AG09319 (cell line): ENCODE data around the gene FBN1.

ENCODE experiments used
- DNase-seq: peaks from one replicate; pipeline ENCODE4 v3.0.0-alpha.2; 2010; ENCODE audit warnings: low read depth; ENCODE audit errors: extremely low read depth
- TF ChIP-seq, protein P1 (sequence below): IDR thresholded peaks from 2 replicates; pipeline ENCODE4 v1.5.1; 2011; ENCODE audit warnings: low read depth, mild to moderate bottlenecking, inconsistent platforms, low read length, moderate library complexity

The FBN1 gene

GRCh38 chr15:48380198-48380597, 265.3 kb downstream of the FBN1 start:
- DNase-seq, result no peak
- TF ChIP-seq, protein P1, sequence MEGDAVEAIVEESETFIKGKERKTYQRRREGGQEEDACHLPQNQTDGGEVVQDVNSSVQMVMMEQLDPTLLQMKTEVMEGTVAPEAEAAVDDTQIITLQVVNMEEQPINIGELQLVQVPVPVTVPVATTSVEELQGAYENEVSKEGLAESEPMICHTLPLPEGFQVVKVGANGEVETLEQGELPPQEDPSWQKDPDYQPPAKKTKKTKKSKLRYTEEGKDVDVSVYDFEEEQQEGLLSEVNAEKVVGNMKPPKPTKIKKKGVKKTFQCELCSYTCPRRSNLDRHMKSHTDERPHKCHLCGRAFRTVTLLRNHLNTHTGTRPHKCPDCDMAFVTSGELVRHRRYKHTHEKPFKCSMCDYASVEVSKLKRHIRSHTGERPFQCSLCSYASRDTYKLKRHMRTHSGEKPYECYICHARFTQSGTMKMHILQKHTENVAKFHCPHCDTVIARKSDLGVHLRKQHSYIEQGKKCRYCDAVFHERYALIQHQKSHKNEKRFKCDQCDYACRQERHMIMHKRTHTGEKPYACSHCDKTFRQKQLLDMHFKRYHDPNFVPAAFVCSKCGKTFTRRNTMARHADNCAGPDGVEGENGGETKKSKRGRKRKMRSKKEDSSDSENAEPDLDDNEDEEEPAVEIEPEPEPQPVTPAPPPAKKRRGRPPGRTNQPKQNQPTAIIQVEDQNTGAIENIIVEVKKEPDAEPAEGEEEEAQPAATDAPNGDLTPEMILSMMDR, result no peak

- TF ChIP-seq, protein P1, result no peak
- no peak for DNase-seq
These were observed 269.7 kb downstream of the FBN1 start for GRCh38 chr15:48375767-48376166.

- no peak for DNase-seq
- TF ChIP-seq, protein P1, result no peak
These were observed 271.0 kb downstream of the FBN1 start for GRCh38 chr15:48374472-48374871.

- TF ChIP-seq, protein P1, result no peak
- DNase-seq, result no peak
These were observed 271.6 kb downstream of the FBN1 start for GRCh38 chr15:48373821-48374451.

DNA sequence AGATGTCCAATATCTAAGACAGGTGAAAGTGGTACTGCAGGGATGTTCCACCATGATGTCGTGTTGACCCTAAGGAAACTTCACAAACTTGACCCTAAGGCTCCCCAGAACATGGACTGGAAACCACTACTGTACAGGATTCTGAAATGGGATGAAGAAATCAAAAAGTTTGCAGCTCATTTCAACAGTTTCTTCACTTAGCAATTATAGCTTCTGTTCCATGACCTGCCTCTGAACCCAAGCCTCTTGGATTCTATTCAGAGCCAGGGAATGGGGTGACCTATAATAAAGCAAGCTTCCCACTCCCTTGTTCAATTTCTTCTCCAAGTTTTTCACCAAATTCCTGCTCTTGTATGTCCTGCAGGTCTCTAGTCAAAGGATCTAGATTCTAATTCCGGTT, 273.5 kb downstream of the FBN1 start:
- TF ChIP-seq, protein P1, result no peak
- no peak for DNase-seq

GRCh38 chr15:48371550-48371949, 274.0 kb downstream of the FBN1 start:
- DNase-seq, result no peak
- TF ChIP-seq, protein P1, result no peak

- peak; percentile 86 for DNase-seq
- TF ChIP-seq, protein P1, result no peak
These were observed 275.0 kb downstream of the FBN1 start for GRCh38 chr15:48370460-48370859.
